ENCODE measurements around the gene PAPPA. TPM values are rescaled to one million over a fixed set of nuclear protein-coding genes. Genes with fewer than 3 reads are reported as not detected.

Gene PAPPA
- total RNA-seq, 1 experiment from 2014 or later: 0.17 TPM

- no peak overlapping the region for H2BK12ac ChIP-seq (ENCODE audit: insufficient read length, low read depth, low read length)
- no peak overlapping the region for H3K56ac ChIP-seq (ENCODE audit: insufficient read length, low read depth, low read length)
- TF ChIP-seq, protein P1, sequence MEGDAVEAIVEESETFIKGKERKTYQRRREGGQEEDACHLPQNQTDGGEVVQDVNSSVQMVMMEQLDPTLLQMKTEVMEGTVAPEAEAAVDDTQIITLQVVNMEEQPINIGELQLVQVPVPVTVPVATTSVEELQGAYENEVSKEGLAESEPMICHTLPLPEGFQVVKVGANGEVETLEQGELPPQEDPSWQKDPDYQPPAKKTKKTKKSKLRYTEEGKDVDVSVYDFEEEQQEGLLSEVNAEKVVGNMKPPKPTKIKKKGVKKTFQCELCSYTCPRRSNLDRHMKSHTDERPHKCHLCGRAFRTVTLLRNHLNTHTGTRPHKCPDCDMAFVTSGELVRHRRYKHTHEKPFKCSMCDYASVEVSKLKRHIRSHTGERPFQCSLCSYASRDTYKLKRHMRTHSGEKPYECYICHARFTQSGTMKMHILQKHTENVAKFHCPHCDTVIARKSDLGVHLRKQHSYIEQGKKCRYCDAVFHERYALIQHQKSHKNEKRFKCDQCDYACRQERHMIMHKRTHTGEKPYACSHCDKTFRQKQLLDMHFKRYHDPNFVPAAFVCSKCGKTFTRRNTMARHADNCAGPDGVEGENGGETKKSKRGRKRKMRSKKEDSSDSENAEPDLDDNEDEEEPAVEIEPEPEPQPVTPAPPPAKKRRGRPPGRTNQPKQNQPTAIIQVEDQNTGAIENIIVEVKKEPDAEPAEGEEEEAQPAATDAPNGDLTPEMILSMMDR (conservative IDR thresholded peaks at IDR 0.05): no peak
- H3K4ac ChIP-seq (ENCODE audit: low read depth, low read length): no peak overlapping the region
- H3K18ac ChIP-seq (ENCODE audit: insufficient read length, low read depth, low read length): no peak overlapping the region
- no CpG with 5 or more reads among the region's 3 CpGs for WGBS (ENCODE audit: extremely low coverage, insufficient read length, low lambda C conversion rate)
- no peaks in the 10 kb centered on the region for H3K79me2 ChIP-seq (ENCODE audit: insufficient read depth, low read length)
- H2BK20ac ChIP-seq (ENCODE audit: low read depth, low read length, poor library complexity, severe bottlenecking): no peak overlapping the region
- no peak overlapping the region for H2BK5ac ChIP-seq (ENCODE audit: insufficient read length, low read length)
- no peak overlapping the region for H2AFZ ChIP-seq (ENCODE audit: low read length)
- no peaks in the 10 kb centered on the region; the same call in 1 of the 2 replicates for H3K4me1 ChIP-seq (ENCODE audit: insufficient read depth, low read length)
- no peaks in the 10 kb centered on the region for H3K23me2 ChIP-seq (ENCODE audit: insufficient read length, low read depth, low read length, poor library complexity, severe bottlenecking)
- no peak overlapping the region for H3K27ac ChIP-seq (ENCODE audit: insufficient read length, low read depth, low read length)
- H4K20me1 ChIP-seq (ENCODE audit: control insufficient read depth, insufficient read depth, insufficient read length): no peaks in the 10 kb centered on the region
- Mint-ChIP-seq H3K27ac (no peak overlapping the region), H3K27me3 (ENCODE audit: low read depth) (no peaks in the 10 kb centered on the region), H3K9me3 (no peaks in the 10 kb centered on the region), H3K36me3 (ENCODE audit: insufficient read depth in 1 of 3, low read depth in 3 of 3) (peaks cover 0 to 3% (median 0%) of the 10 kb centered on the region in 3 experiments; a peak in 1 of 7 replicates), H3K4me1 (peaks cover 10 to 12% of the 10 kb centered on the region in 2 experiments), H3K4me3 (no peak overlapping the region)
- H3K23ac ChIP-seq (ENCODE audit: insufficient read length, low read depth, low read length): no peak overlapping the region
- H4K8ac ChIP-seq (replicated peaks; ENCODE audit: insufficient read length, low read depth, low read length): no peak overlapping the region
- H3K9me3 ChIP-seq (ENCODE audit: control insufficient read depth, low read depth, low read length): no peaks in the 10 kb centered on the region
- no peak overlapping the region for H2AK5ac ChIP-seq (ENCODE audit: insufficient read length, low read length)
- no peak overlapping the region for H3K14ac ChIP-seq (ENCODE audit: insufficient read depth, low read length)
- no peak overlapping the region for H4K5ac ChIP-seq (ENCODE audit: insufficient read length, low read depth, low read length)
- H3K27me3 ChIP-seq (ENCODE audit: insufficient read depth, low read length): no peaks in the 10 kb centered on the region
- H3T11ph ChIP-seq (ENCODE audit: low read length): no peak overlapping the region
- H3K4me2 ChIP-seq (ENCODE audit: insufficient read depth, insufficient read length, low read length): no peak overlapping the region
- H2BK15ac ChIP-seq (ENCODE audit: low read depth, low read length): no peak overlapping the region
- H4K91ac ChIP-seq (ENCODE audit: insufficient read length, low read depth, low read length): no peak overlapping the region
- no peak for DNase-seq
- no peak overlapping the region for H2BK120ac ChIP-seq (ENCODE audit: low read depth, low read length, poor library complexity, severe bottlenecking)
- H3K79me1 ChIP-seq (ENCODE audit: insufficient read depth, low read depth, low read length, poor library complexity, severe bottlenecking): no peaks in the 10 kb centered on the region
- H3K9ac ChIP-seq (ENCODE audit: extremely low read depth, insufficient read length, low read length): no peak overlapping the region
Measured at GRCh38 chr9:116448431-116448830, 294.8 kb downstream of the PAPPA start.

All from H9 (cell line).